HG02885 (cell line): Measurements from ENCODE around the gene SPOCK2.
"Not testable (repeated sequence)": the region's sequence is repeated elsewhere in the genome, so short reads cannot be mapped to it uniquely, and the experiment has no call there.

Experiments
- ATAC-seq: cut with Tn5 transposase; IDR thresholded peaks from one replicate; pipeline ENCODE4 v1.9.1; 2021; ENCODE audit warnings: mild to moderate bottlenecking; ENCODE audit not compliant: unreplicated experiment, poor library complexity

Gene SPOCK2, protein sequence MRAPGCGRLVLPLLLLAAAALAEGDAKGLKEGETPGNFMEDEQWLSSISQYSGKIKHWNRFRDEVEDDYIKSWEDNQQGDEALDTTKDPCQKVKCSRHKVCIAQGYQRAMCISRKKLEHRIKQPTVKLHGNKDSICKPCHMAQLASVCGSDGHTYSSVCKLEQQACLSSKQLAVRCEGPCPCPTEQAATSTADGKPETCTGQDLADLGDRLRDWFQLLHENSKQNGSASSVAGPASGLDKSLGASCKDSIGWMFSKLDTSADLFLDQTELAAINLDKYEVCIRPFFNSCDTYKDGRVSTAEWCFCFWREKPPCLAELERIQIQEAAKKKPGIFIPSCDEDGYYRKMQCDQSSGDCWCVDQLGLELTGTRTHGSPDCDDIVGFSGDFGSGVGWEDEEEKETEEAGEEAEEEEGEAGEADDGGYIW

DNA sequence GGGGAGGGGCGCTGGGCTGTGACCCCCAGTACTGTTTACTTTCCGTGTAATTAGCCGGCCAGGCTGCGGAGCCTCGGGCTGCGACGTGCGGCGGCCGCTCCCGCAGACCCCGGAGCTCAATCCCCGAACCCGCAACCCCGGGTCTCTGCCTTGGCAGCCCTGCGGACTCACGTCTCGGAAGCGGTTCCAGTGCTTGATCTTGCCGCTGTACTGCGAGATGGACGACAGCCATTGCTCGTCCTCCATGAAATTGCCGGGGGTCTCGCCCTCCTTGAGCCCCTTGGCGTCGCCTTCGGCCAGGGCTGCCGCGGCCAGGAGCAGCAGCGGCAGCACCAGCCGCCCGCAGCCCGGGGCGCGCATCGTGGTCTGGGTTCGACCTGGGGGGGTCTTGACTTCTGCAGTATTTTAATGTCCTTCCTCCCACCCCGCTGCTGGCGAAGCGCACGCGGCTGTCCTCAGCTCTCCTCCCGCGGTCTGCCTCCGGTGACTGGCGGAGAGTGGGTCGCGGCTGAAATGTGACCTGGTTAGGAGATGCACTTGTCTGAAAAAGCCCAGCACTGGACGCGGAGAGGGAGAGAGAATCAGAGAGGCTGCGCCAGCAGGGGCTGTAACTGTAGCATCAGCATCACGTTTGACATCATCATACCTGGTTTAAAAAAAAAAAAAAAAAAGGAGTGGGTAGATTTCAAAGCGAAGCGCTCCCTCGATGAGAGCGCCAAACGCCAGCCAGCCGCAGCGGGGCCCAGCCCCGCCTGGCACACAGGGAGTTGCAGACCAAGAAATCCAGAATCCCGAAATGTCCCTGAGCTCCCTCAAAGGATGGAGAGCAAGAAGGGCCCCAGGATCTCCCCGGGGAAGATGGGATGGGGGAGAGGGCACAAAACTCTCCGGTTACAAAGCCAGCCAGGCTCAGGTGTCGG is at the start of gene SPOCK2:
SPOCK2 (minus strand) TSS at position 583 of the 920 bp plus-strand sequence; CDS start at position 360, 223 bp downstream.
- no peak for ATAC-seq

DNA sequence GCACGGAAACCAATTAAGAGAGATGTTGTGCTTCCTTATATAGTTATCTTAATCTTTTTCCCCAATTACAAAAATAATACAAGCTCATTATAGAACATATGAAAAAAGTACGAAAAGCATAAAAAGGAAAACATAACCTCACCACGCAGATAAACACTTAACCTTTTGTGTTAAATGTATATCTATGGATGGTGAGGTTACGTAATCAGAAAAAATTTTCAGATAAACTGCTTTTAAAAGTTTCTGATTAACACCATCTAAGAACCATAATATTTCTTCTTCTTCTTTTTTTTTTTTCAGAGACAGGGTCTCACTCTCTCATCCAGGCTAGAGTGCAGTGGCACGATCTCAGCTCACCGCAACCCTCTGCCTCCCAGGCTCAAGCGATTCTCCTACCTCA is 49.2 kb upstream of the SPOCK2 start:
- no peak for ATAC-seq

DNA sequence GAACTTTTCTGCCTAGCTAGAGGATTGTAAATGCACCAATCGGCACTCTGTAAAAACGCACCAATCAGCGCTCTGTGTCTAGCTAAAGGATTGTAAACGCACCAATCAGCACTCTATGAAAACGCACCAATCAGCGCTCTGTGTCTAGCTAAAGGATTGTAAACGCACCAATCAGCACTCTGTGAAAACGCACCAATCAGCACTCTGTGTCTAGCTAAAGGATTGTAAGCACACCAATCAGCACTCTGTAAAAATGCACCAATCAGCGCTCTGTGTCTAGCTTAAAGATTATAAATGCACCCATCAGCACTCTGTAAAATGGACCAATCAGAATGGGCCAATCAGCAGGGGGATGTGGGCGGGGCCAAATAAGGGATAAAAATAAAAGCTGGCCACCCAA is 47.9 kb upstream of the SPOCK2 start:
- not testable (repeated sequence) for ATAC-seq

DNA sequence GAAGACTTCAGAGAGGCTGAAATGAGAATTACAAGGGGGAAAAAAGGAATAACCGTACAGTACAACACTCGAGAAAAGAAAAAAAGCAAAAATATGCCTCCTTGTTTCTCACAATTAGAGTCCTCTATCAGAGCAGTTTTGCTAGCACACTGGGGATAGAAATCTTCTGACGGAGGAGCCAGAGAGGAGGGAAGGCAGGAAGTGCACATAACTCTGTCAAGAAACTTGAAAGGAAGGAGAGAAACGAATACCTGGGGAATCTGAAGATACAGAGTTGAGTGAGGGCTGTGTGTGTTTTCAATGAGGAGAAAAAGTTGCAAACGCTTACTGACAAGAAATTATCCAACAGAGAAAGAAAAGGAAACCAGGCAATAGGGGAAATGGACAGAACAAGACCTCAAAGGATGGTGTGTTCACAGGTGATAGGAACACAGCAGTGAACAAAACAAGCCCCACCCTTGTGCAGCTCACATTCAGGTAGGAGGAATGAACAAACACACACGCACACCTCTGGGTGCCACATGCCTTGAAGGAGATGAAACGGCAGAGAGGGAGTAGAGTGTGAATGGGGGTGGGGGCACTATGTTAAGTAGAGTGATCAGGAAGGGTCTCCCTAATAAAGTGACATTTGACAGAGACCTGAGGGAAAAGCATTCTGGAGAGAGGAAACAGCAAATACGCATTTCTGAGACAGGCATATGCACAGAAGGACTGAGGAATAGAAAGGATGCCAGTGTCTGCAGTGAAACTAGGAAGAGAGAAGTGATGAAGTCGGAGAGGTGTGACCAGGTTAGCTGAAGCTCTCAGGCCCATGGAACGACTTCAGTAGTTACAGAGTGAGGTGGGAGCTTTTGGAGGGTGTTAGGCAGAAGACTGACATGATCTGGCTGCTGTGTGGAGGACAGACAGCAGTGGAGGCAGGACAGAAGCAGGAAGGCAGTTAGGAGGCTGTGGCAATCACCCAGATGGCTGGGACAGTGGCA is 46.7 kb upstream of the SPOCK2 start:
- ATAC-seq = no peak

DNA sequence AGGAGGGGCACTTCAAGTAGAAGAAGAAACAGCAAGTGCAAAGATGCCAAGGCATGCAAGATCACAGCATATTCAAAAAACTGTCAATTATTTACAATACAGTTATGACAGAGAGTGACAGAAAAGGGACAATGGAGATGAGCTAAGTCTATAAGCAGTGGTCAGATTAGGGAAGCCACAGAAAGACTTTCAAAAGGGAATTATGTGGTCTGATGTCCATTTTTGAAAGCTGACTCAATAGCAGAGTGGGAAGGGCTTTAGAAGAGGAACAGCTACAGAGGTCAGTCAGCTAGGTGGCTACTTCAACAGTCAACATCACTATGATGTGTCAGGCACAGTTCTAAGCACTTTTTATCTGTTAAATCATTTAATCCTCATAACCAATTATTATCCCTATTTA is 45.2 kb upstream of the SPOCK2 start:
- peak; percentile 82 for ATAC-seq

DNA sequence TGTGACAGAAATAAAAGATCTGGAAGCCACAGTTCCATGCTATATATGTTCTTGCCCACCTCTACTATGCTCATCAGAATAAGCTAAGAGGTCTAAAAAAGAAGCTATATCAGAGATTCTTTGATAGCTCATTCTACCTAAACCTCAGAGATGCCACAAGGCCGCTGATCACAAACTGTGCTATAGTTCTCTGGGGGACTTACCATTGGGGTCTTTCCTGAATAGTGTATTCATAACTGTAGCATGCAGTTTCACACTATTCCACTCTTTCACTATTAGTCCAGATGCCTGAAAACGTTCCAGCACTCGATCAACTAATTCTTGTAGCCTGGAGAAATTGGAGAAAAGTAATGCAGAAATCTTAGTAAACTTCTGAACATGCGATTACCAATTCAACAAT is 44.5 kb upstream of the SPOCK2 start:
- no peak for ATAC-seq

DNA sequence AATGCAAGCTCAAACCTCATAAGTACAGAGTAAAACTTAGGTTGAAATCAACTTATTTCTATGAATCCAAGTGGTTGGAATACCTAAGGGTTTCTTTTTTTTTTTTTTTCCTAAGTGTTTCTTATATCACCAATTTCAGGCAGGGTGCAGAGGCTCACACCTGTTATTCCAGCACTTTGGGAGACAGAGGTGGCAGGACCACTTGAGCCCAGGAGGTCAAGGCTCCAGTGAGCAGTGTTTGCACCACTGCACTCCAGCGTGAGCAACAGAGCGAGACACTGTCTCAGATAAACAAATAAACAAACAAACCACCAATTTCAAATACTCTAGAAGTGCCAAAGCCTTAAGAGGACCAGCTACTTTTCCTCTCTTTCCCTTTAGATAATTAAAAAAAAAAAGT is 39.2 kb upstream of the SPOCK2 start:
- no peak for ATAC-seq

DNA sequence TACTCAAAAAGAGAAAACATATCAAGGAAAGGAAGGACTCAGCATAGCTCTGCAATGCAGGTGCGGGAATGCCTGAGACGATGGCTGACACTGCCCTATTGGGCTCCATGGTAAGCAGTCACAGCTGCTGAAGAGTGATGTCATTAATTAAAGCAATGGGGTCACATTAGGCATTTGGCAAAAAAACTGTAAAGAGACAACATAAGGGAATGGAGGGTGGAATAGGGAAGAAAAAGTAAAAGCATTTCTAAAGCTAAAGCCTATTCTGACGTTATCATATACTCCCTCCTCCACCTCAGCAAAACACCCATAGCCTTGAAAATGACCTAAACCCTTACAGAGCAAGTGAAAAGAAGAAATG is 38.5 kb upstream of the SPOCK2 start:
- no peak for ATAC-seq

DNA sequence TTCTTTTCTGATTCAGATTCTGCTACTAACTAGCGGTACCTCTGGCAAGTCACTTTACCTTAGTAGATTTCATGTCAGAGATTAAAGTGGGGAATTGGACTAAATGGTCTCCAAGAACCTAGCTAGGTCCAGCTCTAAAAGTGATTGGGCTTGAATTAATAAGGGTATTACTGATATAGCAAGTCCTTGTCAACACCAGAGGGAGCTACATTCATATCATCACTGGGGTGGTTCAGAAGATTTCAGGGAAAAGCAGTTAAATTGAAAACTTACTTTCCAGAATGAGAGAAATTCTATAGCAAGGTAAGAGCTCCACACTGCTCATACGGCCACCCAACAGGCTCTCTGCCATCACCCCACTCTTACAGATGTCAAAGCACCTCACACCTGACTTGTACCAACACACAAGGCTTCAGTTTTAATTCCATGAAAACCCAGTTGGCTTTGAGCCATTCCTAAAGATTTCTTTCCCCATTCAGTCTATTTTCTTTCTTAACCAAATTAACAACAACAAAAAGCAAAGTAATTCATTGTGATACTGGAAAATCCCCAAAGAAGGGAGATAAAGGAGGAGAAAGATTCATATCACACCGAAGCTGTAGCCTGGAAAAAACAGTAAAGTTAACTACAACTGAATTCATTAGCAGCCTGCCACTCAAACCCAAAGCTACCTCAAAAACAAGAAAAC is 38.0 kb upstream of the SPOCK2 start:
- ATAC-seq = no peak

DNA sequence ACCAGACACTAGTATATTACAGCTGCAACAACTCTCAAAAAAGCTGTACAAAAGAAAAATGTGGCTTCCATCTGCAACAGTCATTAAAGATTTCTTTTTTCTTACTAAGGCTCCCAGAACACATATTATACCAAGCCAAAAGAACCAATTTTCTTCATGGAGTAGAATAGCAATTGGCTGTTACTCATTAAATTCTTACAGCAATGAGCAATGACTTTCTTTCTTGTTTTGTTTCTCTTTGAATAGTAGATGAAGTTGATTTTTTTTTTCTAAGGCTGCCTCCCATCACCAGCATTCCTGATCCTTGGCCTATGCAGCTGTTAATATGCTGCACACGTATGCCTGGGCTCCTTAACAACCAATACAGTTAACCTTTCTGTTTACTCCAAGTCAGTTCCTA is 36.6 kb upstream of the SPOCK2 start:
- no peak for ATAC-seq

DNA sequence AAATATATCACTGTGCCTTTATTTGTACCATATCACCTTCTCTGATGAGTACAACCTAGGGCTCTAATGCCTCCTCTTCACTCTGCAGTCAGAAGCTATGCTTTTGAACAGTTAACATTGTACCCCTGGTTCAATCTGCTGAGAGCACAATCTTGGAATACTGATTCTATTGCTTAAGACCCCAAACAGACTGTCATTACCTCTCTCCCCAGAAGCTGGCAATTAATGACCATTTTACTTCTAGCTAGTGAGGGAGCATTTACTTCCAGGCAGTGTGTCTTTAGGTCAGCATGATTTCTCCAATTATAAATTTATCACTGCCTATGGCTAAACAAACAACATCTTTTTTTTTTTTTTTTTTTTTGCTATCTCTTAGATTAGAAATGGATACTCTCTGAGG is 36.0 kb upstream of the SPOCK2 start:
- no peak for ATAC-seq

DNA sequence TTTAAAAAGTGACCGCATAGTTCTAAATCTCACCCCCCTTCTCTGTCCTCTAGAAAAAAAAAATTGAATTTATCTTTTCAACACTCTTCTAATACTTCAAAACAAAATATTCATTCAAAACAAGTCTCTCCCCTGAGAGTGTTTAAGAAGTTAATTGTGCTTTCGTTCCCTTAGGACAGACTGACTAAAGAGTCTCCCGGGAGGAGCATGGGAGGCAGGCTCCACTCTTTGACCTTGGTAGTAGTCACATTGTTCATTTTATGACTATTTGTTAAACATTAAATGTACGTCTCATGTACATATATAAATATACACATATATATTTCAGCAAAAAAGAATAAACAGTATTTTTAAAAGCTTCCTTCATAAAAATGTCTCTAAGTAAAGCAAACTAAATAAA is 35.3 kb upstream of the SPOCK2 start:
- no peak for ATAC-seq

DNA sequence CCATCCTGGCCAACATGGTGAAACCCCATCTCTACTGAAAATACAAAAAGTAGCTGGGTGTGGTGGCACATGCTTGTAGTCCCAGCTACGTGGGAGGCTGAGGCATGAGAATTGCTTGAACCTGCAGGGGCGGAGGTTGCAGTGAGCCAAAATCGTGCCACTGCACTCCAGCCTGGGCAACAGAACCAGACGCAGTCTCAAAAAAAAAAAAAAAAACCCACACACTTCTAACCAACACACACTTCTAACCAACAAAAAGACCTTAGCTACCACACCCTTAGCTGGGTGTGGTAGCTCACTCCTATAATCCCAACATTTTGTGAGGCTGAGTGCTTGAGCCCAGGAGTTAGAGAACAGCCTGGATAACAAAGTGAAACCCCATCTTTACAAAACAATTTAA is 33.9 kb upstream of the SPOCK2 start:
- ATAC-seq = no peak

DNA sequence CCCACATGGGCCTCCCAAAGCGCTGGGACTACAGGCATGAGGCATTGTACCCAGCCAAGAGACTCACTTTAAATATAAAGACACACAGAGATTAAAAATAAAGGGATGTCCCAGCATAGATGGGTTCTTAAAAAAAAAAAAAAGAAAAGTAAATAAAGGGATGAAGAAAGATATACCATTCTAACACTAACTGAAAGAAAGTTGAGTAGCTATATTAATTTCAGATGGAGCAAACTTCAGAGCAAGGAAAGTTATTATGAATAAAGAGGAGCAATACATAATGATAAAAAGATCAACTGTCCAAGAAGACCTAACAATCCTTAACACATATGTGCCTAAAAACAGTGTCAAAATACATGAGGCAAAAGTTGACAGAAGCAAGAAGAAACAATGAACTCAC is 33.0 kb upstream of the SPOCK2 start:
- no peak for ATAC-seq

DNA sequence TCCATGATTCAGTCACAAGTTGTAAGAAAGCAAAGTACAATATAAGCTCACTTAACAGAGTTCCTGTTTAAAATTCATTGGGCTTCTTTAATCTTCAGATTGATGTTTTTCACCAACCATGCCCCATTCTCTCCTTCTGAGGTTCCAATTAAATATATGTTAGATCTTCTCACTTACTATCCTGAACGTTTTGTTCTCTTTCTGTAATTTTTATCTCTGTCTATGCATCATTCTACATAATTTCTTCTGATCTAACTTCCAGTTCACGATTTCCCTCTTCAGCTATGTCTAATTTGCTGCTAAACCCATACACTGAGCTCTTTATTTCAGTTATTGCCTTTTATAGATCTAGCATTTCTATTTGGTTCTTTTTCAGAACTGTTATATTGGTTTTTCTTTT is 28.0 kb upstream of the SPOCK2 start:
- ATAC-seq = no peak

DNA sequence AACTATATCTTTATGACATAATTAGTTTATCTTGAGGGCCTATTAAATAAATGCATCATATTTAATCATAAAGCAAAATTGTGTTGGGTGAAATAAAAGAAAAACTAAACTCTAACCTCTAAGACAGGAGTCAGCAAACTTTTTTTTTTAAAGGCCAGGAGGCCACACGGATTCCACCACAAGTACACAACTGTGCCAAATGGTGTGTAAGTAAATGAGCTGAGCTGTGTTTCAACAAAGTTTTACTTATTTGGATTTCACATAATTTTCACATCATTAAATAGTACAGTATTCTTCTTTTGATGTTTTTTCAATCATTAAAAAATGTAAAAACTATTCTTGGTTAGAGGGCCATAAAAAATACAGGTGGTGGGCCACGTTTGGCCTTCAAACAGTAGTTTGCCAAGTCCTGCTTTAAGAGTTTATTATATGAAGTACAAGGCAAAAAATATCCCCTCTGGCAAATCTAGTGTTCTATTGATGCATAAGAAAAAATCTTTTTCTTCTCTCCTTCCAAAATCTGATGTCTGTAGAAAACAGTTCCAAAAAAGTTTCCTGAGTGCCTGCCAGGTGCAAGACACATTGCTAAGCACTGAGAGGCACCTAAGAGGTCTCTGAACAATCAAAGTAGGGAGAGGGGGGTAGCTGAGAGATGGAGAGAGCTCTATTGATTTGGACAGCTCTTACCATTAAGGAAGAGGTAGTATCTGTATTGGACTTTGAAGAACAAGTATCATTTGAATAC is 26.5 kb upstream of the SPOCK2 start:
- ATAC-seq = no peak

DNA sequence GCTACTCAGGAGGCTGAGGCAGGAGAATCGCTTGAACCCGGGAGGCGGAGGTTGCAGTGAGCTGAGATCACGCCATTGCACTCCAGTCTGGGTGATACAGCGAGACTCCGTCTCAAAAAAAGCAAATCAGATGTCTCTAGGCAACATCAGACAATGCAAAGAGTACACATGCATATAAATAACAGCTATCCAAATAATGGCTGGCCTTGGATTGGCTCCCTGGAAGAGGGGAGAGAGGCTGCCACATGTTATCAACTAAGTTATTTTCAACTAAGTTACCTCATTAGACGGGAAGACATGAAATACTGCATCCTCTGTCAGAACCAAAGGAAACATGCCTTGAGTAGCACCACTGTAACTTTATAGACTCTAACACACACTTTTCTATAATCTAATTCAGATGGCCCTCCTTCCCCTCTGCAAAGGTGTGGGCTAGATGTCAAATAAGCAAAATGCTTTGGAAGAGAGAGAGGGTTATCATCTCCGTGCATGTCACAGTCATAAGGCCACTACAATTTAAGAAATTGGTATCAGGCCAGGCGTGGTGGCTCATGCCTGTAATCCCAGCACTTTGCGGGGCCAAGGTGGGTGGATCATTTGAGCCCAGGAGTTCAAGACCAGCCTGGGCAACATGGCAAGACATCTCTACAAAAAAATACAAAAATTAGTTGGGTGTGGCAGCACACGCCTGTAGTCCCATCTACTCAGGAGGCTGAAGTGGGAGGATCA is 22.5 kb upstream of the SPOCK2 start:
- ATAC-seq = no peak

DNA sequence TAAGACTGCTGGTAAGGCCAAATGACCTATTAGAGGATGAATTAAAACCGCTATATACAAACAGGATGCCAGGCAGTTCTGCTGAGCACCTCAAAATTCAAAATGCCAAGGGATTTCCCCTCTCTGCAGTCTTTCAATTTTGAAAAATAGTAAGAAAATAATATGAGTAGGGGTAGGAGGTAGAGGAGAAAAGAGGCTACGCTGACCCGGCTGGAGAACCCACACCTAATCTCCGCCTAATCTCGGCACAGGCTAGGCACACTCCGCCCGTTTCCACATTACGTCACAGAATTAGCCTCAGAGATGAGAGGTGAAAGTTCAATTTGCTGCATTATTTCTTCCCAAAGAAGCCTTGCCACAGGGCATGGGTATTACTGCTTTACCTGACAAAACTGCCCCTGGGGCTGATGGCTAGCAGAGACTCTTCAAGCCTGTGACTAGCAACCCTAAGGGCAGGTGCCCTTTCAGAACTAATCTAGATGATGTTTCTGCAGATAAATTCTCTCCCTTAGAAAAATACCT is 21.3 kb upstream of the SPOCK2 start:
- no peak for ATAC-seq
